Stimulated activated CD4-positive, alpha-beta T cell treated with anti-CD3 and anti-CD28 coated beads, TNF-alpha, amount 100 ng/mL, for 24 hours (primary cell): Measurements from ENCODE around the gene EP400.
"Not testable (repeated sequence)": the region's sequence is repeated elsewhere in the genome, so short reads cannot be mapped to it uniquely, and the experiment has no call there.

Source experiments
- DNase-seq, 3 experiments: peaks; one replicate each; pipeline ENCODE4 v3.0.0-alpha.2; 2020; ENCODE audit warnings: low read depth in 3 of 3

Gene EP400

GRCh38 chr12:132085291-132085635, 135.5 kb downstream of the EP400 start:
- DNase-seq, result no peak

GRCh38 chr12:132089407-132089910, 139.7 kb downstream of the EP400 start:
- DNase-seq, result no peak

- DNase-seq, result no peak
Observed at GRCh38 chr12:132094269-132094891, 144.6 kb downstream of the EP400 start.

DNA sequence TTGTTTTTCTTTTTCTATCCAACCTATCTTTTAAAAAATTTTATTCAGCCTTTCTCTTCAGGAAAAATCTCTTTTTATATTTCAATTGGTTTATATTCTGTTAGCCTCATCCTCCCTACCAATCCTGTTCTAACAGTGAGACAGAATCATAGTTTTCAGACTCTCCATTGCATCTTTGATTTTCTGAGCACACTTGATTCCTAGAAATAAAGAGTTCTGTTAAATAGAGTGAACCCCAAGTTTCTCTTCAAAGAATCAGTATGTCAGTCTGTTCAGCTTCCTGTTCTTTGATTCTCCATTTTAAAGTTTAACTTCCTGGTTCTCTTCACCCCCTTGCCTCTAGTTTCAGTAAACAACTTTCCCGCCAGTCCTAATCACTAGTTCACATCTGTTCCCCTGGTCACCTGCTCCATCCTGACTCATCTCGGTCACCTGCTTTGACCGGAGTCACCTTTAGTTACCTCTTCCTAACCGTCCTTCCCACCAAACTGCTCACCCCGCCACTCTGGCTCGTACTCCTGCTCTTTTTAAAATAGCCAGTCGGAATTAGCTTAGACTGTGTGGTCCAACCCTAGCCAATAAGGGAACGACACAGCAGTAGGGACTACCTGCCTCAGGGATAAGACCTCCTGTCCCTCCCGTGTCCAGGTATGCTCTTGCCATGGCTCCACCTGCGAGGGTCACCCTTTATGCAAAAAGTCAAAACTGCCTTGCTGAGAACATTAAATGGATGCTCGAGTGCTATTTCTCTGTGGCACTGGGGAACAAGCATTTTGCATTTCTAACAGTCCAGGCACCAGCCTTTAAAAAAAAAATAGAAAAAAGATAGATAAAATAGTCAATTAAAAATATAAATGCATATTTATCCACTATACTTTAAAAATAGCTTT, 146.0 kb downstream of the EP400 start:
- no peak for DNase-seq

- DNase-seq, result no peak
Observed at GRCh38 chr12:132099739-132100138, 150.0 kb downstream of the EP400 start.

- DNase-seq, result no peak
Observed at GRCh38 chr12:132100306-132101065, 150.7 kb downstream of the EP400 start.

GRCh38 chr12:132102297-132102696, 152.6 kb downstream of the EP400 start:
- DNase-seq, result no peak

- not testable (repeated sequence) for DNase-seq
Observed at GRCh38 chr12:132103072-132103471, 153.3 kb downstream of the EP400 start.

DNA sequence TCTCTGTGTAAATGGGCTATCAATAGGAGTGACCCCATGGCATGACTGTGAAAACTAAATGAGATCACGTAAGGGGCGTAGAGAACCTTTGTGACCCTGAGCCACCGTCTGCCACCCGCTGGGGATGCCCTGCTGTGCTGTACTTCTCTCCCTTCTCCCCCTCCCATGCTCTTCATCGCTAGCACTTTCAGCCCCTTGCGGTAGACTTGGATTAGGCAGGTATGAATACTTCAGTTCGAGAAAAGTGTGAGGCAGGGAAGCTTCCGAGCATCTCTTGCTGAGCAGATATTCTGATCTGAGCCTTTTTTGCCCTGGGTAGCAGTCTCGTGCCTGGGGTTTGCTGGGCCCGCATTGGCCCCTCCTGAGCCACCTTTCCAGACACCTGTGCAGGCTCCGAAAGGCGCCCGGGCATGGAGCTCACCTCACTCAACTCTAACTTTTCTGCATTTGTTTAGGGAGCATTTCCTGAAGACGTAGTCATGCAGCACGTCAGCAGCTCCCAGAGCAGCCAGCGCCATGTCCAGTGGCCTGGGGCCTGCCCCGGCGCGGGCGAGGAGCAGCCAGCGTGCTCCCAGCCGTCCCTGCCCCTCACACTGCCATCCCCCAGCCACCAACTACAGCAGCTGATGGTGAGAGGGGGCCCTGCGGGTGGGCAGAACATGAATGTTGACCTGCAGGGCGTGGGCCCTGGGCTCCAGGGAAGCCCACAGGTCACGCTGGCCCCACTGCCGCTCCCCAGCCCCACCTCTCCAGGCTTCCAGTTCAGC, 154.0 kb downstream of the EP400 start:
- no peak for DNase-seq

DNA sequence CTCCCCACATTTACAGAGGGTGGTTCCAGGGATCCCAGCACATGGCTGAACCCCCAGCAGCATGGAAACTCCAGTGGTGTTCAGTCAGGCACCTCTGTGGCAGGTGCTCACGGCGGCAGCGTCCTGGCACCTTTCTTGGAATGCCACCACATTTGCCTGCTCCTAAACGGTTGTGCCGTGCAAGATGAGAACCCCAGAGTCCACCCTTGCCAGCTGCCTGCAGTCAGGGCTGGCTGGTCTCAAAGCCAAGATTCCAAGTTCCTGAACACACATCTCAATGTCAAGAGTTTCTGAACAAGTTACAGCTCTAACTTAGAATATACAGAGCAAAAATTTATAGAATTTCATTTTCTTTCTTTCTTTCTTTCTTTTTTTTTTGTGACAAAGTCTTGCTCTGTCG, 155.7 kb downstream of the EP400 start:
- DNase-seq, result no peak

GRCh38 chr12:132106921-132107320, 157.2 kb downstream of the EP400 start:
- DNase-seq, result no peak

- no peak for DNase-seq
Observed at GRCh38 chr12:132108211-132108832, 158.6 kb downstream of the EP400 start.

DNA sequence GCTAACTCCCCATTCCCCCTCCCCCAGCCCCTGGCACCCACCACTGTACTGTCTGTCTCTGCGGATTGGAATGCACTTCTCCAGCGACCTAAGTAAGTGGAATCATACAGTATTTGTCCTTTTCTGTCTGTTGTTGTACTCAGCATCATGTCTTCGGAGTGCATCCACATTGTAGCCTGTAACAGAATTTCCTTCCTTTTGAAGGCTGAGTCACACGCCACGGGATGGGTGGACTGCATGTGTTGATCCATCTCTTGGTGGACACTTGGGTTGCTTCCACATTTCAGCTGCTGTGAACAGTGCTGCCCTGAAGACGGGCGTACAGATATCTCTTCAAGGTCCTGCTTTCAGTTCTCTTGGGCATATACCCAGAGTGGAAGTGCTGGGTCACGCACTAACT, 160.0 kb downstream of the EP400 start:
- DNase-seq, result no peak

- no peak for DNase-seq
Observed at GRCh38 chr12:132110677-132111076, 160.9 kb downstream of the EP400 start.

DNA sequence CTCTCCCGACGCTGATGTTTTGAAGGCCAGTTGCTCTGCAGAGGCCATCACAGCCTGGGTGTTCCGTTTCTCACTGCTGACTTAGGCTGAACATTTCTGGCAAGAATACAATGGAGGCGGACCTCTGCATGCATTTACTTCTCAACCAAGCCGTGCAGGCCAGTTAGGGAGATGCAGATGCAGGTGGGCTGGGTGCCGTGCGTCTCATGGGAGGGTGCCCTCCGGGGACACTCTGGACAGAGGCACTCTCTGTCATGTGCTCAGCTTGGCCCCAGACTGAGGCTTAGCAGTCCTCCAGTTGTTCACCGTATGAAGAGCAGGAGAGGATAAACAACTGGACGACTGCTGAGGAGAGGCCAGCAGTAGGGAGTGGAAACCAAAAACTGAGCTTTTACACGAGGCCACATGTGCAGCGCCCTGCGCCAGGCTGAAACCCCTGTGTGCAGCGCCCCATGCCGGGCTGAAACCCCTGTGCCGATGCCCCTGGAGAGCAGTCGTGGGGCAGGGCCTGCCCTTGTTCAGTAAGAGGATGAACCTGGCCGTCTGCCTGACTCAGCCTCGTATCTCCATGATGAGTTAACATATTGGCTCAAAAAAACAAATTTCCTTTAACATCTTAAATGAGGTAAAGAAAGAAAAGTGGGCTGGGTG, 162.0 kb downstream of the EP400 start:
- DNase-seq, result no peak

- no peak for DNase-seq
Observed at GRCh38 chr12:132114667-132115066, 164.9 kb downstream of the EP400 start.

GRCh38 chr12:132115500-132115899, 165.8 kb downstream of the EP400 start:
- no peak for DNase-seq

- no peak for DNase-seq
Observed at GRCh38 chr12:132116709-132117557, 167.2 kb downstream of the EP400 start.

- DNase-seq, result no peak
Observed at GRCh38 chr12:132117558-132117875, 167.8 kb downstream of the EP400 start.

DNA sequence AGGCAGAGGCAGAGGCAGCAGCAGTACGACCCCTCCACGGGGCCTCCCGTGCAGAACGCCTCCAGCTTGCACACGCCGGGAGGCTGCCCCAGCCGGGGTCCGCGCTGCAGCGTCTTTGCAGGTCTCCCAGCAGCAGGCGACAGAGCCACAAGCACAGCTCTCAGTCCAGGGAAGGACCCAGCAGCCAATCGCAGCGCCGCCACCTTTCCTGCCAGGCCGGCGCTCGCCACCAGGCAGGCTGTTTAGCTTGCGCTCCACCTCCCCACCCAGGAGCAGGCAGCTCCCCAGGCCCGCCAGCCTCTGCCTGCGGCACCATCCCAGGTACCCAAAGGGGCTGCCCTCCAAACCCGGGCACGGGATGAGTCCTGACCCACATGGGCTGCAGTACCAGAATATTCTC, 169.1 kb downstream of the EP400 start:
- no peak for DNase-seq
